OCI-LY3 (cell line): ENCODE results near the gene FNBP1.

Source experiments
- H2AFZ ChIP-seq: fragments of 200-600, 300-600 bp; shearing (Covaris generic); 2 replicates; pipeline ENCODE4 v1.6.0; 2014; ENCODE audit warnings: antibody characterized with exemption, low read depth, low read length
- H3K27ac ChIP-seq: fragments of 200-600, 300-600 bp; sonication (generic); 2 replicates; pipeline ENCODE4 v1.5.1; 2014; ENCODE audit warnings: mild to moderate bottlenecking, low read length, moderate library complexity, mixed read lengths
- H3K27me3 ChIP-seq: fragments of 200-600, 300-600 bp; sonication (generic); 2 replicates; pipeline ENCODE4 v1.6.1; 2014; ENCODE audit warnings: low read depth, low read length, mixed read lengths
- H3K36me3 ChIP-seq: fragments of 200-600, 300-600 bp; sonication (generic); replicated peaks from 2 replicates; pipeline ENCODE3; 2014; ENCODE audit warnings: low read depth, low read length, mixed read lengths
- H3K4me1 ChIP-seq: fragments of 300-600, 200-600 bp; sonication (generic); 2 replicates; pipeline ENCODE4 v1.6.1; 2014; ENCODE audit warnings: low read length, mixed read lengths
- H3K4me2 ChIP-seq: fragments of 200-600, 300-600 bp; sonication (generic); 2 replicates; pipeline ENCODE4 v1.6.1; 2014; ENCODE audit warnings: low read length, mixed read lengths
- H3K4me3 ChIP-seq: fragments of 300-600, 200-600 bp; sonication (generic); 2 replicates; pipeline ENCODE4 v1.5.1; 2014; ENCODE audit warnings: antibody characterized with exemption, mild to moderate bottlenecking, low read length, moderate library complexity
- H3K79me2 ChIP-seq: fragments of 300-600, 200-600 bp; shearing (Covaris generic); 2 replicates; pipeline ENCODE4 v1.6.1; 2014; ENCODE audit warnings: mild to moderate bottlenecking, low read length, mixed read lengths
- H3K9ac ChIP-seq: fragments of 300-600, 200-600 bp; shearing (Covaris generic); 2 replicates; pipeline ENCODE4 v1.6.0; 2014; ENCODE audit warnings: mild to moderate bottlenecking, low read length, moderate library complexity
- H3K9me3 ChIP-seq: fragments of 200-600, 300-600 bp; shearing (Covaris generic); 2 replicates; pipeline ENCODE4 v1.6.1; 2014; ENCODE audit warnings: low read length, mixed read lengths; ENCODE audit not compliant: insufficient read depth
- H4K20me1 ChIP-seq: fragments of 200-600, 300-600 bp; sonication (generic); 2 replicates; pipeline ENCODE4 v1.6.1; 2016; ENCODE audit warnings: low read length, mixed read lengths; ENCODE audit not compliant: insufficient read depth
- CTCF ChIP-seq: fragments of 200-600, 300-600 bp; sonication (generic); IDR thresholded peaks from 2 replicates; pipeline ENCODE4 v1.5.1; 2014; ENCODE audit warnings: antibody characterized with exemption, low read length, low read depth
- EZH2phosphoT487 ChIP-seq: fragments of 200-600 bp; shearing (Covaris generic); IDR thresholded peaks from 2 replicates; pipeline ENCODE4 v1.6.1; 2018; ENCODE audit warnings: antibody characterized with exemption, mixed run types, low read depth

The FNBP1 gene

GRCh38 chr9:130049431-130050210 lies 6.6 kb upstream of the FNBP1 start:
- H3K36me3 ChIP-seq, result no peaks in the 10 kb centered on the region
- H3K4me1 ChIP-seq, result peaks cover 28% of the 10 kb centered on the region
- no peak overlapping the region for H3K4me3 ChIP-seq
- no peaks in the 10 kb centered on the region for H3K27me3 ChIP-seq
- H3K9me3 ChIP-seq, result no peaks in the 10 kb centered on the region
- no peak overlapping the region for H3K4me2 ChIP-seq
- no peaks in the 10 kb centered on the region for H4K20me1 ChIP-seq
- H2AFZ ChIP-seq, result no peak overlapping the region
- H3K79me2 ChIP-seq, result peaks cover 41% of the 10 kb centered on the region
- no peak for TF ChIP-seq CTCF
- no peak for TF ChIP-seq EZH2phosphoT487
- H3K27ac ChIP-seq, result no peak overlapping the region
- no peak overlapping the region for H3K9ac ChIP-seq

- Histone ChIP-seq H3K9me3 (no peaks in the 10 kb centered on the region), H3K4me3 (peak overlapping the region; percentile 52), H3K79me2 (peaks cover 51% of the 10 kb centered on the region), H3K4me1 (peaks cover 25% of the 10 kb centered on the region), H3K9ac (peak overlapping the region; percentile 38), H3K36me3 (peaks cover 13% of the 10 kb centered on the region), H4K20me1 (no peaks in the 10 kb centered on the region), H3K27me3 (no peaks in the 10 kb centered on the region), H2AFZ (no peak overlapping the region), H3K27ac (peak overlapping the region; percentile 41), H3K4me2 (peak overlapping the region; percentile 77)
- no peak for TF ChIP-seq CTCF
Observed at GRCh38 chr9:130045725-130046450, 2.9 kb upstream of the FNBP1 start.

GRCh38 chr9:130043654-130044623 lies 950 bp upstream of the FNBP1 start:
- peak overlapping the region; percentile 82 for H3K4me2 ChIP-seq
- no peaks in the 10 kb centered on the region for H3K9me3 ChIP-seq
- peaks cover 20% of the 10 kb centered on the region for H3K36me3 ChIP-seq
- H3K27me3 ChIP-seq, result no peaks in the 10 kb centered on the region
- no peak for TF ChIP-seq EZH2phosphoT487
- no peak for TF ChIP-seq CTCF
- peak overlapping the region; percentile 46; the same call in 1 of the 2 replicates for H3K9ac ChIP-seq
- H3K79me2 ChIP-seq, result peaks cover 70% of the 10 kb centered on the region
- H3K27ac ChIP-seq, result no peak overlapping the region
- peak overlapping the region; percentile 80 for H3K4me3 ChIP-seq
- no peak overlapping the region for H2AFZ ChIP-seq
- H4K20me1 ChIP-seq, result peaks cover under 1% of the 10 kb centered on the region; the same call in 1 of the 2 replicates
- peaks cover 35% of the 10 kb centered on the region for H3K4me1 ChIP-seq
